GM19395 (cell line): ENCODE measurements around the gene KHDC1.
"Not testable (repeated sequence)": the region's sequence is repeated elsewhere in the genome, so short reads cannot be mapped to it uniquely, and the experiment has no call there.

Experiments
- ATAC-seq: cut with Tn5 transposase; IDR thresholded peaks from one replicate; pipeline ENCODE4 v1.9.1; 2021; ENCODE audit warnings: mild to moderate bottlenecking, moderate library complexity; ENCODE audit not compliant: unreplicated experiment

KHDC1 gene

GRCh38 chr6:73252703-73253102, 10.3 kb downstream of the KHDC1 start:
- ATAC-seq, result no peak

- ATAC-seq, result no peak
Measured at GRCh38 chr6:73250016-73250415, 13.0 kb downstream of the KHDC1 start.

- no peak for ATAC-seq
Measured at GRCh38 chr6:73248192-73248903, 14.6 kb downstream of the KHDC1 start.

GRCh38 chr6:73242001-73242400, 21.0 kb downstream of the KHDC1 start:
- ATAC-seq, result no peak

GRCh38 chr6:73240730-73241129, 22.3 kb downstream of the KHDC1 start:
- no peak for ATAC-seq

GRCh38 chr6:73236144-73236750, 26.7 kb downstream of the KHDC1 start:
- no peak for ATAC-seq

- no peak for ATAC-seq
Measured at GRCh38 chr6:73234733-73235132, 28.3 kb downstream of the KHDC1 start.

- ATAC-seq, result not testable (repeated sequence)
Measured at GRCh38 chr6:73233971-73234370, 29.0 kb downstream of the KHDC1 start.

GRCh38 chr6:73233048-73233447, 29.9 kb downstream of the KHDC1 start:
- no peak for ATAC-seq

GRCh38 chr6:73231986-73232391, 31.0 kb downstream of the KHDC1 start:
- ATAC-seq, result peak; percentile 56

- no peak for ATAC-seq
Measured at GRCh38 chr6:73227606-73228255, 35.3 kb downstream of the KHDC1 start.

- no peak for ATAC-seq
Measured at GRCh38 chr6:73225396-73225795, 37.6 kb downstream of the KHDC1 start, which contains the start of gene KHDC1L. Gene KHDC1L, minus strand, starts transcription at chr6:73225496. Its CDS starts 88 bp downstream, at chr6:73225408.

GRCh38 chr6:73216859-73217258, 46.1 kb downstream of the KHDC1 start:
- no peak for ATAC-seq

GRCh38 chr6:73209117-73209516, 53.9 kb downstream of the KHDC1 start:
- no peak for ATAC-seq

- no peak for ATAC-seq
Measured at GRCh38 chr6:73207221-73207837, 55.7 kb downstream of the KHDC1 start.

GRCh38 chr6:73204252-73204651, 58.7 kb downstream of the KHDC1 start:
- ATAC-seq, result no peak

GRCh38 chr6:73203098-73203497, 59.9 kb downstream of the KHDC1 start:
- no peak for ATAC-seq

- ATAC-seq, result no peak
Measured at GRCh38 chr6:73200735-73201134, 62.3 kb downstream of the KHDC1 start.

GRCh38 chr6:73200247-73200646, 62.7 kb downstream of the KHDC1 start:
- no peak for ATAC-seq

GRCh38 chr6:73194744-73195143, 68.3 kb downstream of the KHDC1 start:
- ATAC-seq, result no peak

- ATAC-seq, result not testable (repeated sequence)
Measured at GRCh38 chr6:73193302-73193701, 69.7 kb downstream of the KHDC1 start.
